CD14-positive monocyte (primary cell): ENCODE results near the gene MANF. TPM values are rescaled to one million over a fixed set of nuclear protein-coding genes. Genes with fewer than 3 reads are reported as not detected.

Experiments
- DNase-seq, 3 donors: peaks; one replicate each; pipeline ENCODE4 v3.0.0-alpha.2; 2011 to 2022
- H2AFZ ChIP-seq: 2 replicates; pipeline ENCODE4 v1.6.0; 2012; ENCODE audit warnings: mild to moderate bottlenecking, low read depth, low read length, inconsistent platforms; ENCODE audit not compliant: insufficient read depth, poor library complexity, severe bottlenecking
- H3K27ac ChIP-seq, 2 donors: 1 replicate in 1 of 2; 2 replicates in 1 of 2; pipeline ENCODE4 v1.5.1; 2012 to 2013; ENCODE audit warnings: low read length in 2 of 2, control low read depth in 1 of 2, inconsistent platforms in 1 of 2, low read depth in 1 of 2, mild to moderate bottlenecking in 1 of 2
- H3K27me3 ChIP-seq, 2 donors: one replicate each; pipeline versions ENCODE4 v1.6.0 to v1.6.1; 2011 to 2013; ENCODE audit warnings: low read length in 2 of 2; ENCODE audit not compliant: control insufficient read depth in 2 of 2, insufficient read depth in 2 of 2
- H3K36me3 ChIP-seq, 2 donors: replicated peaks in 1 of 2; 1 replicate in 1 of 2; 2 replicates in 1 of 2; pipeline versions ENCODE4 v1.5.1 to v1.6.1; 2012 to 2013; ENCODE audit warnings: low read length in 2 of 2, control low read depth in 1 of 2, inconsistent platforms in 1 of 2, mild to moderate bottlenecking in 1 of 2; ENCODE audit not compliant: insufficient read depth in 2 of 2, control insufficient read depth in 1 of 2
- H3K4me1 ChIP-seq, 2 donors: 1 replicate in 1 of 2; 2 replicates in 1 of 2; pipeline versions ENCODE4 v1.5.1 to v1.6.1; 2012 to 2013; ENCODE audit warnings: low read length in 2 of 2, control low read depth in 1 of 2, inconsistent platforms in 1 of 2, mild to moderate bottlenecking in 1 of 2, moderate library complexity in 1 of 2; ENCODE audit not compliant: insufficient read depth in 2 of 2, control insufficient read depth in 1 of 2
- H3K4me2 ChIP-seq: replicated peaks from 2 replicates; pipeline ENCODE3; 2012; ENCODE audit warnings: low read length, moderate library complexity, mild to moderate bottlenecking; ENCODE audit not compliant: poor library complexity, severe bottlenecking; ENCODE audit errors: extremely low read depth
- H3K4me3 ChIP-seq, 3 experiments: fragments of 200-600 bp in 1 of 3; sonication (generic) in 1 of 3; replicated peaks in 1 of 3; 1 replicate in 2 of 3; 2 replicates in 1 of 3; pipeline ENCODE4 v1.5.1; 2011 to 2013; ENCODE audit warnings: low read length in 3 of 3, mild to moderate bottlenecking in 3 of 3, control low read depth in 2 of 3, low read depth in 2 of 3, inconsistent platforms in 1 of 3, moderate library complexity in 1 of 3
- H3K79me2 ChIP-seq: 2 replicates; pipeline ENCODE4 v1.6.0; 2012; ENCODE audit warnings: mild to moderate bottlenecking, control low read depth, inconsistent platforms, low read length, moderate library complexity; ENCODE audit not compliant: insufficient read depth
- H3K9ac ChIP-seq: 2 replicates; pipeline ENCODE4 v1.6.0; 2017; ENCODE audit warnings: low read length, mild to moderate bottlenecking; ENCODE audit not compliant: insufficient read depth, poor library complexity, severe bottlenecking
- H3K9me3 ChIP-seq, 2 donors: replicated peaks in 1 of 2; 1 replicate in 1 of 2; 2 replicates in 1 of 2; pipeline versions ENCODE4 v1.5.1 to v1.6.1; 2012 to 2013; ENCODE audit warnings: low read length in 2 of 2, control low read depth in 1 of 2; ENCODE audit not compliant: control insufficient read depth in 1 of 2, insufficient read depth in 1 of 2
- H4K20me1 ChIP-seq: 2 replicates; pipeline ENCODE4 v1.6.0; 2012; ENCODE audit warnings: mild to moderate bottlenecking, low read length, control low read depth, moderate library complexity; ENCODE audit not compliant: insufficient read depth
- H3K27ac Mint-ChIP-seq, 7 donors: one replicate each; pipeline ENCODE4 v1.8.0; 2020; ENCODE audit warnings: mild to moderate bottlenecking in 7 of 7, mixed read lengths in 7 of 7, moderate library complexity in 6 of 7, inconsistent platforms in 2 of 7
- H3K27me3 Mint-ChIP-seq, 3 donors: one replicate each; pipeline ENCODE4 v1.8.0; 2021 to 2022; ENCODE audit warnings: low read depth in 3 of 3, mild to moderate bottlenecking in 3 of 3, mixed read lengths in 3 of 3, moderate library complexity in 3 of 3, inconsistent platforms in 1 of 3
- H3K36me3 Mint-ChIP-seq, 2 donors: one replicate each; pipeline ENCODE4 v1.8.0; 2020; ENCODE audit warnings: mixed read lengths in 2 of 2, inconsistent platforms in 1 of 2, mild to moderate bottlenecking in 1 of 2
- H3K4me1 Mint-ChIP-seq: one replicate; pipeline ENCODE4 v1.8.0; 2020; ENCODE audit warnings: mild to moderate bottlenecking, mixed read lengths
- H3K4me3 Mint-ChIP-seq, 2 donors: one replicate each; pipeline ENCODE4 v1.8.0; 2020; ENCODE audit warnings: mild to moderate bottlenecking in 2 of 2, mixed read lengths in 2 of 2, moderate library complexity in 1 of 2
- H3K9me3 Mint-ChIP-seq, 7 donors: one replicate each; pipeline ENCODE4 v1.8.0; 2020 to 2022; ENCODE audit warnings: mixed read lengths in 7 of 7, mild to moderate bottlenecking in 6 of 7, moderate library complexity in 6 of 7, inconsistent platforms in 2 of 7
- WGBS: methylation state at CpG from one replicate; pipeline ENCODE4 v1.1.5; 2013; ENCODE audit warnings: missing lambda C conversion rate; ENCODE audit not compliant: insufficient coverage; 5-methylcytosine and 5-hydroxymethylcytosine counted together
- intact Hi-C, 2 donors: fragments of 100-400 bp; cut with micrococcal nuclease; formaldehyde crosslinking; loops; one replicate each; pipeline versions ENCODE4 v1.15.0 to v1.15.1; 2023
- polyA plus RNA-seq, 3 donors: library from polyadenylated mRNA; depleted of rRNA in 1 of 3; unstranded in 2 of 3; stranded (reverse) in 1 of 3; fragments of 300-500 nt in 2 of 3; fragments of >200 nt in 1 of 3; fragmentation: Illumina TruSeq in 2 of 3; gene quantifications; 1 replicate in 2 of 3; 2 replicates in 1 of 3; pipeline ENCODE4 v1.2.3, GENCODE V29; 2012 to 2021
- TF ChIP-seq, protein P1 (sequence below): fragments of 200-600 bp; IDR thresholded peaks from one replicate; pipeline ENCODE4 v1.8.0; 2022; ENCODE audit warnings: antibody characterized with exemption, mild to moderate bottlenecking

Gene MANF
- polyA plus RNA-seq, 3 donors: 14.1 to 30.2 (median 23.6) TPM

DNA sequence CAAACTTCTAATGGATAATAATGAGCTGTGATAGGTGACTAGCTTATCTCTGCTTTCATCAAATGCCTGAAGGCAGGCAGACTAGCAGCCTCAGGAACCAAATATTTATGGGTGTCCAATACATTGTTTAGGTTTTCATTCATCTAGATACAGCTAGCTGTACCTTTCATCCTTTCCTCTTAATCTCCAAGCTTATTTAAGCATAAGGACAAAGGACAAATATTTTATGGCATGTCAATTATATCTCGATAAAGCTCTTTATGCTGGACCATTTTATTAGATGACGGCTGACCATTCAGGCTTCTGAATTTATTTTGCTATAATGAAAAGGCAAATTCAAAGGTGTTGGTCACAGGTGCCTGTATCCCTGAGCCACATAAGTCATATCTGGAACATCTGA lies 22.9 kb downstream of the MANF start:
- no peaks in the 10 kb centered on the region for H4K20me1 ChIP-seq
- peaks cover 3% of the 10 kb centered on the region for H3K4me1 Mint-ChIP-seq
- 100% methylated on average over 1 of the region's 2 CpGs for WGBS
- peaks cover 70 to 100% of the 10 kb centered on the region in 2 donors for H3K36me3 ChIP-seq
- H3K27me3 ChIP-seq: no peaks in the 10 kb centered on the region
- no peak overlapping the region for H3K4me3 Mint-ChIP-seq
- intact Hi-C loops: no loop called here
- no peak overlapping the region for H3K4me3 ChIP-seq
- peaks cover 0 to 1% (median 0%) of the 10 kb centered on the region in 3 donors for H3K27me3 Mint-ChIP-seq
- no peak overlapping the region for H3K27ac Mint-ChIP-seq
- H3K36me3 Mint-ChIP-seq: peaks cover 73 to 83% of the 10 kb centered on the region in 2 donors
- H3K9me3 ChIP-seq: no peaks in the 10 kb centered on the region
- TF ChIP-seq, protein P1, sequence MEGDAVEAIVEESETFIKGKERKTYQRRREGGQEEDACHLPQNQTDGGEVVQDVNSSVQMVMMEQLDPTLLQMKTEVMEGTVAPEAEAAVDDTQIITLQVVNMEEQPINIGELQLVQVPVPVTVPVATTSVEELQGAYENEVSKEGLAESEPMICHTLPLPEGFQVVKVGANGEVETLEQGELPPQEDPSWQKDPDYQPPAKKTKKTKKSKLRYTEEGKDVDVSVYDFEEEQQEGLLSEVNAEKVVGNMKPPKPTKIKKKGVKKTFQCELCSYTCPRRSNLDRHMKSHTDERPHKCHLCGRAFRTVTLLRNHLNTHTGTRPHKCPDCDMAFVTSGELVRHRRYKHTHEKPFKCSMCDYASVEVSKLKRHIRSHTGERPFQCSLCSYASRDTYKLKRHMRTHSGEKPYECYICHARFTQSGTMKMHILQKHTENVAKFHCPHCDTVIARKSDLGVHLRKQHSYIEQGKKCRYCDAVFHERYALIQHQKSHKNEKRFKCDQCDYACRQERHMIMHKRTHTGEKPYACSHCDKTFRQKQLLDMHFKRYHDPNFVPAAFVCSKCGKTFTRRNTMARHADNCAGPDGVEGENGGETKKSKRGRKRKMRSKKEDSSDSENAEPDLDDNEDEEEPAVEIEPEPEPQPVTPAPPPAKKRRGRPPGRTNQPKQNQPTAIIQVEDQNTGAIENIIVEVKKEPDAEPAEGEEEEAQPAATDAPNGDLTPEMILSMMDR: no peak
- no peaks in the 10 kb centered on the region for H3K9me3 Mint-ChIP-seq
- H3K9ac ChIP-seq: no peak overlapping the region
- H3K4me2 ChIP-seq: no peak overlapping the region
- H3K4me1 ChIP-seq: peaks cover 0 to under 1% of the 10 kb centered on the region in 2 donors
- no peaks in the 10 kb centered on the region for H3K79me2 ChIP-seq
- no peak overlapping the region for H2AFZ ChIP-seq
- DNase-seq: no peak
- H3K27ac ChIP-seq: no peak overlapping the region

DNA sequence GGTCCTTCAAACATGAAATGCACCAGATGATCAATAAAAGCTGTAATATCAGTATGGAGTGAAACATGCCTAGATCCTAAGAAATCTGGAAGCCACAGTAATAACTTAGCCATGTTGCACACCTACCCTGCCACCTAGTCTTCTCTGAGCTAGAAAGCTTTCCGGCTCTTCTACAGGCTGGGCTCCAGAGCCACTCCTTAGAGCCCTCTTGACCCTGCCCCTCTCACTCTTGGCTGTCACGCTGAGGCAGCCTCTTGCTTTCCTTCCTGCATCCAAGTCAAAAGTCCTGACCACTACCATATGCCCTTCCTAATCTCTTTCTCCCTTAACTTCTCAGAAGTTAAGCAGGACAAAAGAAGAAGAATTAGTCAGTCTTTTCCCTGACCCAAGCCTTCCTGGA lies 23.7 kb downstream of the MANF start:
- Histone ChIP-seq H3K4me1 (no peaks in the 10 kb centered on the region), H3K9ac (no peak overlapping the region), H3K27me3 (no peaks in the 10 kb centered on the region), H2AFZ (no peak overlapping the region), H4K20me1 (no peaks in the 10 kb centered on the region), H3K36me3 (peaks cover 70 to 100% of the 10 kb centered on the region in 2 donors), H3K4me2 (no peak overlapping the region), H3K4me3 (no peak overlapping the region), H3K9me3 (no peaks in the 10 kb centered on the region), H3K79me2 (no peaks in the 10 kb centered on the region), H3K27ac (no peak overlapping the region)
- WGBS: 100% methylated on average over 2 of the region's 2 CpGs
- H3K27me3 Mint-ChIP-seq: peaks cover 0 to 1% (median 0%) of the 10 kb centered on the region in 3 donors
- no peaks in the 10 kb centered on the region for H3K4me1 Mint-ChIP-seq
- H3K36me3 Mint-ChIP-seq: peaks cover 74 to 84% of the 10 kb centered on the region in 2 donors
- no peaks in the 10 kb centered on the region for H3K9me3 Mint-ChIP-seq
- H3K4me3 Mint-ChIP-seq: no peak overlapping the region
- intact Hi-C loops: no loop called here
- TF ChIP-seq, protein P1: no peak
- H3K27ac Mint-ChIP-seq: peak overlapping the region in 1 of 7 donors; percentile 25
- DNase-seq: no peak
